Measurements from ENCODE around the gene GUCA2B. TPM values are rescaled to one million over a fixed set of nuclear protein-coding genes. Genes with fewer than 3 reads are reported as not detected.

Gene GUCA2B
- total RNA-seq, 1 donor from 2014 or later = not detected

DNA sequence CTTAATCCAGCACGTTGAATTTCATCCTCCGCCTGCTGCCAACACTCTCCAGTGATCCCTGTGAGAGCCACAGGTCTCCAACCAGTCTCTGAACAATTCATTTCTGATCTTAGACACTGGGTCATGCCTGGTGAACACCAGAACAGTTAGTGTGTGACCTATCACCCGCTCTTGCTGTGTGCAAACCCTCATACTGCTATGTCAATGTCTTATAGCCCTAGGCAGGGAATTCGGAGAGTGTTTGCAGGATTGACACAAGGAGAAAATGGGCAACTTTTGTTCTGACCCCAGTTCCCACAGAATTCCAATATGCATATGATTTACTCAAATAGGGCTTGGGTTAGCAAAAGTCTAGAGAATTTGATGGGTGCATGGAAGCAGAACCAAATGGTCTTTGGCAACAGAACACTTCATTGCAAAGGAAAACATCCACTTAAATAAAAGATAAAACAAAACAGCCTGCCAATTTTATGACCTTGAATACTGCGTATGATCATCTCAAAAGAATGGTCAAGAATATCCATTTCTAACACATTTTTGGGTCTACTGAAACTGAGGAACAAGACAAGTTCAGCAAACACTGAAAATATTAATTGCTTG, 23.0 kb upstream of the GUCA2B start:
- no peak overlapping the region for H3K4me3 ChIP-seq (ENCODE audit: low read depth, low read length)
- TF ChIP-seq, protein P1, sequence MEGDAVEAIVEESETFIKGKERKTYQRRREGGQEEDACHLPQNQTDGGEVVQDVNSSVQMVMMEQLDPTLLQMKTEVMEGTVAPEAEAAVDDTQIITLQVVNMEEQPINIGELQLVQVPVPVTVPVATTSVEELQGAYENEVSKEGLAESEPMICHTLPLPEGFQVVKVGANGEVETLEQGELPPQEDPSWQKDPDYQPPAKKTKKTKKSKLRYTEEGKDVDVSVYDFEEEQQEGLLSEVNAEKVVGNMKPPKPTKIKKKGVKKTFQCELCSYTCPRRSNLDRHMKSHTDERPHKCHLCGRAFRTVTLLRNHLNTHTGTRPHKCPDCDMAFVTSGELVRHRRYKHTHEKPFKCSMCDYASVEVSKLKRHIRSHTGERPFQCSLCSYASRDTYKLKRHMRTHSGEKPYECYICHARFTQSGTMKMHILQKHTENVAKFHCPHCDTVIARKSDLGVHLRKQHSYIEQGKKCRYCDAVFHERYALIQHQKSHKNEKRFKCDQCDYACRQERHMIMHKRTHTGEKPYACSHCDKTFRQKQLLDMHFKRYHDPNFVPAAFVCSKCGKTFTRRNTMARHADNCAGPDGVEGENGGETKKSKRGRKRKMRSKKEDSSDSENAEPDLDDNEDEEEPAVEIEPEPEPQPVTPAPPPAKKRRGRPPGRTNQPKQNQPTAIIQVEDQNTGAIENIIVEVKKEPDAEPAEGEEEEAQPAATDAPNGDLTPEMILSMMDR (IDR thresholded peaks at IDR 0.05; ENCODE audit: insufficient read depth, low read length, poor library complexity, severe bottlenecking) = no peak
- no peaks in the 10 kb centered on the region for H3K36me3 ChIP-seq (ENCODE audit: control insufficient read depth, insufficient read depth, low read length)
- H3K27me3 ChIP-seq (ENCODE audit: control insufficient read depth, insufficient read depth, low read length) = peaks cover 5% of the 10 kb centered on the region
- no peak for DNase-seq (ENCODE audit: low read depth)

DNA sequence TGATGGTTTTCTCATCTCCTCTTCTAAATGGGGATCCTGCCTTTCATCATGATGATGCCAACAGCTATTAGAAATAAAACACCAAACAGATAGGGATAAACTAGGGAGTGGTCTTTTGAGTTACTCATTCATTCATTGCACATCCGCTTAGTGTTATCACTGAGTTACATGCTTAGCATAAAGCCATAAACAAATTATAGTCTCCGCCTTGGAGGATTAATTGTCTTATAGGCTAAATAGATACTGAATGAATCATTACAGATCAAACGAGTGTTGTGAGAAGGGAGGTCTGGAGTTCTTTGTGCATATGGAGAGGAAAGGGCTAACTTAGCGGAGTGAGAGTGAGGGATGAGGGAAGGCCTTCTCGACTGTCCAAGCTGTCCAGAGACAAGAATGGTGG, 19.8 kb upstream of the GUCA2B start:
- TF ChIP-seq, protein P1 (IDR thresholded peaks at IDR 0.05; ENCODE audit: insufficient read depth, low read length, poor library complexity, severe bottlenecking) = no peak
- Histone ChIP-seq H3K36me3 (ENCODE audit: control insufficient read depth, insufficient read depth, low read length) (no peaks in the 10 kb centered on the region), H3K27me3 (ENCODE audit: control insufficient read depth, insufficient read depth, low read length) (peaks cover 7% of the 10 kb centered on the region), H3K4me3 (ENCODE audit: low read depth, low read length) (no peak overlapping the region)
- DNase-seq (ENCODE audit: low read depth) = no peak

DNA sequence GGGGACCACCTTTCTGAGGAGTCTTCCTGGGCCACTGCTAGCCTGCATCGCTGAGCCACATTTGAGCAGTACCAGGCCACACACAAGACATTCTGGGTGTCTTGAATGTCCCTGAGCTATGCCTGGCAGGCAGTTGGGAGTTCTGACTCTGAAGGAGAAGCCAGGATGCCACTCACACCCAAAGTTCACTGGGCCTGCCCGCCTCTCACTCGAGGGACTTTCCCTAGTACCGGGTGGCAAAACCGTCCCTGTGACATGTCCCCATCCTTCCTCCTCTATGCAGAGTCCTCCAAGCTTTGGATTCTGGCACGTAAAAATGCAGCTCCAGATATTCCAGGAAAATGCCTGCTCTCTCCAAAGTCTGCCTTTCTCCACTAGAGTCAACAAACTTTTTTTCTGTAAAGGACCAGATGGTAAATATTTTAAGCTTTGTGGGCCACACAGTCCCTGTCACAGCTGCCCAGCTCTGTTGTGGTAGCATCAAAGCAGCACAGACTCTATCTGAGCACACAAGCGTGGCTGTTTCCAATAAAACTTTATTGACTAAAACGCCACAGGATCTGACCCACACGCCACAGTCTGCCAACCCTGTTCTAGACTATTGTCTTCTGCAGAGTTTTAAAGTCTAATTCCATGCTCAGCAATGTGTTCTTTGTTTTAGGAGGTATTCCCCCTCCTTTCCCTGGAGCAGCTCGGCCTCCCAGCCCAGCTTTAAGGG, 19.2 kb upstream of the GUCA2B start:
- Histone ChIP-seq H3K4me3 (ENCODE audit: low read depth, low read length) (no peak overlapping the region), H3K27me3 (ENCODE audit: control insufficient read depth, insufficient read depth, low read length) (peaks cover 3% of the 10 kb centered on the region), H3K36me3 (ENCODE audit: control insufficient read depth, insufficient read depth, low read length) (no peaks in the 10 kb centered on the region)
- TF ChIP-seq, protein P1 (IDR thresholded peaks at IDR 0.05; ENCODE audit: insufficient read depth, low read length, poor library complexity, severe bottlenecking) = no peak
- no peak for DNase-seq (ENCODE audit: low read depth)

DNA sequence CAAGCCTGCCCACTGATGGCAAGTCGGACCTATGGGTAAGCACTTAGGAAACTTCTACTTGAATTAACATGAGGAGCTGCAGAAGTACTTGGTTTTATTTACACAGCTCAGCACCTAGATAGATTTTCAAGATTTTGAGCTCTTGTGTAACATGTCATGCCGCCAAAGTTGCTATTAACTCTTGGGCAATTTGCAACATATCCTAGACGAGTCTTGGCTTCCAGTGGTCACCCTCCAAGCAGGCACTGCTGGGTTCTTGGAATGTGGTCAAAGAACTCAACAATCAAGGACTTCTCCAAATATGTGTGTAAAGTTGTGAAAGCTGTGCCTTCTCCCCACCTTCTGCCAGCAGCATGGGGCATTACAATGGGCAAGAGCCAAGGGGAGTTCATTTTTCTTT, 17.8 kb upstream of the GUCA2B start:
- Histone ChIP-seq H3K36me3 (ENCODE audit: control insufficient read depth, insufficient read depth, low read length) (no peaks in the 10 kb centered on the region), H3K4me3 (ENCODE audit: low read depth, low read length) (no peak overlapping the region), H3K27me3 (ENCODE audit: control insufficient read depth, insufficient read depth, low read length) (peaks cover 3% of the 10 kb centered on the region)
- DNase-seq (ENCODE audit: low read depth) = no peak
- TF ChIP-seq, protein P1 (IDR thresholded peaks at IDR 0.05; ENCODE audit: insufficient read depth, low read length, poor library complexity, severe bottlenecking) = no peak

DNA sequence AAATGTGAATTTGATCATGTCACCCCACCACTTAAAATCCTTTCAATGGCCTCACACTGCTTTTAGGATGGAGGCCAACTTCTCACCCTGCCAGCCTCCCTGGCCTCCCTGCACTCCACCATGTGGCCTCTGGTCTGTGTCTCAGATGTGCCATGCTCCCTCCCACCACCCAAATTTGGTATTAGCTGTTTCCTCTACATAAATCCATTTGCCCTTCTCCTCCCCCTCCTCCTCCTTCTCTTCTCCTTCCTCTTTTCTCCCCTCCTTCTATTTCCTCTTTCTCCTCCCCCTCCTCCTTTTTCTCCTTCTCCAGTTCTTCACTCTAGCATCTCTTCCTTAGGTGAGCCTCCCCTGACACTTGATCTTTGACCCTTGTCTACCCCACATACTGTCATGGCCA, 16.7 kb upstream of the GUCA2B start:
- no peaks in the 10 kb centered on the region for H3K36me3 ChIP-seq (ENCODE audit: control insufficient read depth, insufficient read depth, low read length)
- TF ChIP-seq, protein P1 (IDR thresholded peaks at IDR 0.05; ENCODE audit: insufficient read depth, low read length, poor library complexity, severe bottlenecking) = no peak
- DNase-seq (ENCODE audit: low read depth) = no peak
- no peak overlapping the region for H3K4me3 ChIP-seq (ENCODE audit: low read depth, low read length)
- H3K27me3 ChIP-seq (ENCODE audit: control insufficient read depth, insufficient read depth, low read length) = peaks cover 3% of the 10 kb centered on the region

All from kidney epithelial cell (primary cell).